ENCODE measurements around the gene DKKL1.

DKKL1 gene

GRCh38 chr19:49422407-49423070 lies 58.9 kb downstream of the DKKL1 start:
- peak; percentile 29 for DNase-seq (ENCODE audit: low read depth)

- no peak for DNase-seq (ENCODE audit: low read depth)
These were observed 59.7 kb downstream of the DKKL1 start, which contains the start of gene PTH2 for GRCh38 chr19:49423071-49423984. PTH2 (minus strand) TSS chr19:49423441; CDS start chr19:49423339, 102 bp downstream.

GRCh38 chr19:49423985-49424303 lies 60.3 kb downstream of the DKKL1 start:
- DNase-seq (ENCODE audit: low read depth), result no peak

Measured in EH (cell line).